PC-9 (cell line): ENCODE data around the gene PPFIA4.

Experiments used
- EZH2 ChIP-seq: fragments of 200-600 bp; sonication (generic); IDR thresholded peaks from 2 replicates; pipeline ENCODE4 v1.8.0; 2017; ENCODE audit warnings: antibody characterized with exemption, low read depth
- TF ChIP-seq, protein P1 (sequence below): fragments of 200-600 bp; sonication (generic); conservative IDR thresholded peaks from 2 replicates; pipeline ENCODE4 v1.6.1; 2017; ENCODE audit warnings: mixed run types, antibody characterized with exemption, mild to moderate bottlenecking, moderate library complexity

DNA sequence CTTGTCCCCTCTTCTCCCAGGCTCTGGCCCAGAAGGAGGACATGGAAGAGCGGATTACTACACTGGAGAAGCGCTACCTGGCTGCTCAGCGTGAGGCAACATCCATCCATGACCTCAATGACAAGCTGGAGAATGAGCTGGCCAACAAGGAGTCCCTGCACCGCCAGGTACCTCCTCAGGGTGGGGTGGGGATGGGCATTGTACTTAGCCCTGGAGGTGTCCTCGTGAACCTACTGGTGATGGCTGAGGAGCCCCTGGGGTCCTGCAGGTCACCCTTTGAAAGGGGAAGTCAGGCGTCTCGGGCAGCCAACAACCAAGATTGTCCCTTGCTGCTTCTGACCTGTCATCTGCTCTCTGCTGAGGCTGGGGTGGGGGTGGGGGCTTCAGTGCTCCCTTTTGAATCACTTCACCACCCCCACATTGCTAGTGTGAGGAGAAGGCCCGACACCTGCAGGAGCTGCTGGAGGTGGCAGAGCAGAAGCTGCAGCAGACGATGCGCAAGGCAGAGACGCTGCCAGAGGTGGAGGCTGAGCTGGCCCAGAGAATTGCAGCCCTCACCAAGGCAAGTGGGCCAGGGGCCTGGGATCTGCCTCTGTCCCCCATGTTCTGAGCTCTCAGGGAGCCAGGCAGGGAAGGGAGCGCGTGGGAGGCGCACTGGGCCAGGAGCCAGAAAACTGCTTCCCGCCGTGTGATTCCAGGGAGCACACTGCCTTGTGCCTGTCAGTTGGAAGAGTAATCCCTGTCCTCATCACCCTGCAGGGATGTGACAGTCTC, 19.7 kb downstream of the PPFIA4 start:
- TF ChIP-seq, protein P1, sequence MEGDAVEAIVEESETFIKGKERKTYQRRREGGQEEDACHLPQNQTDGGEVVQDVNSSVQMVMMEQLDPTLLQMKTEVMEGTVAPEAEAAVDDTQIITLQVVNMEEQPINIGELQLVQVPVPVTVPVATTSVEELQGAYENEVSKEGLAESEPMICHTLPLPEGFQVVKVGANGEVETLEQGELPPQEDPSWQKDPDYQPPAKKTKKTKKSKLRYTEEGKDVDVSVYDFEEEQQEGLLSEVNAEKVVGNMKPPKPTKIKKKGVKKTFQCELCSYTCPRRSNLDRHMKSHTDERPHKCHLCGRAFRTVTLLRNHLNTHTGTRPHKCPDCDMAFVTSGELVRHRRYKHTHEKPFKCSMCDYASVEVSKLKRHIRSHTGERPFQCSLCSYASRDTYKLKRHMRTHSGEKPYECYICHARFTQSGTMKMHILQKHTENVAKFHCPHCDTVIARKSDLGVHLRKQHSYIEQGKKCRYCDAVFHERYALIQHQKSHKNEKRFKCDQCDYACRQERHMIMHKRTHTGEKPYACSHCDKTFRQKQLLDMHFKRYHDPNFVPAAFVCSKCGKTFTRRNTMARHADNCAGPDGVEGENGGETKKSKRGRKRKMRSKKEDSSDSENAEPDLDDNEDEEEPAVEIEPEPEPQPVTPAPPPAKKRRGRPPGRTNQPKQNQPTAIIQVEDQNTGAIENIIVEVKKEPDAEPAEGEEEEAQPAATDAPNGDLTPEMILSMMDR, result no peak
- TF ChIP-seq EZH2, result no peak
